OCI-LY7 (cell line): Measurements from ENCODE around the gene KCNK4. TPM values are rescaled to one million over a fixed set of nuclear protein-coding genes. Genes with fewer than 3 reads are reported as not detected.

Source experiments
- BruUV-seq: library from RNA; stranded (reverse); fragments of 400-500 nt; replicated peaks from 2 replicates; lab custom pipeline; 2021; lab: Mats Ljungman, UMichigan
- CTCF ChIA-PET: fragments of 300-600 bp; sonication (Branson Sonifier 250); formaldehyde crosslinking; loops from one replicate; lab custom pipeline; 2022; ENCODE audit warnings: antibody characterized with exemption; ENCODE audit not compliant: unreplicated experiment; lab: Charles Lee
- POLR2A ChIA-PET: fragments of 300-600 bp; sonication (Branson Sonifier 250); formaldehyde crosslinking; loops from one replicate; lab custom pipeline; 2022; ENCODE audit warnings: antibody characterized with exemption; lab: Charles Lee
- DNase-seq: peaks from one replicate; pipeline ENCODE4 v3.0.0-alpha.2; 2015; ENCODE audit warnings: low spot score
- H2AFZ ChIP-seq: fragments of 200-600 bp; sonication (generic), shearing (Covaris generic); 2 replicates; pipeline ENCODE4 v1.6.1; 2014; ENCODE audit warnings: mild to moderate bottlenecking, antibody characterized with exemption, low read length, moderate library complexity
- H3K27ac ChIP-seq: fragments of 200-600 bp; sonication (generic); 2 replicates; pipeline ENCODE4 v1.5.1; 2014; ENCODE audit warnings: mixed run types, low read depth, mild to moderate bottlenecking, moderate library complexity, low read length, inconsistent platforms; ENCODE audit not compliant: poor library complexity, severe bottlenecking
- H3K36me3 ChIP-seq: fragments of 200-600 bp; sonication (generic); 2 replicates; pipeline ENCODE4 v1.6.1; 2014; ENCODE audit warnings: mild to moderate bottlenecking, antibody characterized with exemption, low read length, moderate library complexity, mixed read lengths; ENCODE audit not compliant: insufficient read depth
- H3K4me1 ChIP-seq: fragments of 200-600 bp; sonication (generic); 2 replicates; pipeline ENCODE4 v1.5.1; 2014; ENCODE audit warnings: mild to moderate bottlenecking, low read length; ENCODE audit not compliant: insufficient read depth, poor library complexity, severe bottlenecking
- H3K4me2 ChIP-seq: fragments of 200-600 bp; sonication (generic); 2 replicates; pipeline ENCODE4 v1.6.1; 2014; ENCODE audit warnings: mild to moderate bottlenecking, low read length
- H3K4me3 ChIP-seq: fragments of 200-600 bp; sonication (generic); 2 replicates; pipeline ENCODE4 v1.5.1; 2014; ENCODE audit warnings: mild to moderate bottlenecking, low read depth, low read length; ENCODE audit not compliant: poor library complexity, severe bottlenecking
- H3K79me2 ChIP-seq: fragments of 200-600 bp; sonication (generic); 2 replicates; pipeline ENCODE4 v1.6.1; 2016; ENCODE audit warnings: low read depth, mild to moderate bottlenecking, low read length, moderate library complexity, mixed read lengths; ENCODE audit not compliant: insufficient read depth
- H3K9me2 ChIP-seq: fragments of 200-600 bp; sonication (generic); 2 replicates; pipeline ENCODE4 v1.6.1; 2016; ENCODE audit warnings: mild to moderate bottlenecking, low read length, mixed read lengths; ENCODE audit not compliant: insufficient read depth
- H3K9me3 ChIP-seq: fragments of 200-600 bp; sonication (generic); 2 replicates; pipeline ENCODE4 v1.6.1; 2014; ENCODE audit warnings: mild to moderate bottlenecking, mixed run types, low read length, mixed read lengths
- H4K20me1 ChIP-seq: fragments of 200-600 bp; sonication (generic); 2 replicates; pipeline ENCODE4 v1.6.1; 2014; ENCODE audit warnings: mild to moderate bottlenecking, antibody characterized with exemption, low read length, moderate library complexity, mixed read lengths; ENCODE audit not compliant: insufficient read depth
- EZH2phosphoT487 ChIP-seq: fragments of 200-600 bp; sonication (generic); IDR thresholded peaks from 2 replicates; pipeline ENCODE4 v1.6.1; 2018; ENCODE audit warnings: low read depth, borderline replicate concordance, mild to moderate bottlenecking, mixed run types, antibody characterized with exemption, low read length, moderate library complexity, mixed read lengths
- intact Hi-C: fragments of 100-400 bp; cut with micrococcal nuclease; formaldehyde crosslinking; loops from one replicate; pipeline ENCODE4 v1.10.0; 2022; ENCODE audit not compliant: unreplicated experiment
- total RNA-seq, 2 experiments: library from RNA; depleted of rRNA in 1 of 2; stranded (reverse); fragments of >200 nt in 1 of 2; shearing (Covaris generic) in 1 of 2; gene quantifications; 2 replicates each; pipeline ENCODE4 v1.2.3, GENCODE V29; 2014 to 2022
- TF ChIP-seq, protein P1 (sequence below): fragments of 200-600 bp; sonication (generic); conservative IDR thresholded peaks from 2 replicates; pipeline ENCODE4 v1.5.1; 2014; ENCODE audit warnings: mild to moderate bottlenecking, antibody characterized with exemption, low read length, moderate library complexity, mixed read lengths

The KCNK4 gene
- total RNA-seq, 2 experiments from 2014 or later: 0.80 to 0.95 TPM

DNA sequence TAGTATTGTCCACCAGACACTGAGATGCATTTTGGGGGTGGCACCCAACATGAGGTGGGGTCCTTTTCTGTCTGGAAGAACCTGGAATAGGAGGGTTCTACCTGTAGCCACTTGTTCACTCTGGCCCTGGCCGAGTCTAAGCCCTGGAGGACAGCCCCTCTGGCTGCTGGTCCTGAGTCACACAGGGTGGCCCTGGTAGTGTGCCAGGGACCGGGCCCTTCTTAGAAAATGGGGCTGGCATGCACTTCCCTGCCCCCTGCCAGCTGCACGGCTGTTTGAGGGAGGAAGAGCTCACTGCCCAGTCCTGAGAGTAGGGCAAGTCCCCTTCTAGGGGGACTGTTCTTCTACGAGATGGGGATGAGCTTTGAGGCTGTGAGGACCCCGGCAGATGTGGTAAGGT is 37.6 kb upstream of the KCNK4 start:
- no peaks in the 10 kb centered on the region for H3K9me2 ChIP-seq
- no peak for TF ChIP-seq EZH2phosphoT487
- TF ChIP-seq, protein P1, sequence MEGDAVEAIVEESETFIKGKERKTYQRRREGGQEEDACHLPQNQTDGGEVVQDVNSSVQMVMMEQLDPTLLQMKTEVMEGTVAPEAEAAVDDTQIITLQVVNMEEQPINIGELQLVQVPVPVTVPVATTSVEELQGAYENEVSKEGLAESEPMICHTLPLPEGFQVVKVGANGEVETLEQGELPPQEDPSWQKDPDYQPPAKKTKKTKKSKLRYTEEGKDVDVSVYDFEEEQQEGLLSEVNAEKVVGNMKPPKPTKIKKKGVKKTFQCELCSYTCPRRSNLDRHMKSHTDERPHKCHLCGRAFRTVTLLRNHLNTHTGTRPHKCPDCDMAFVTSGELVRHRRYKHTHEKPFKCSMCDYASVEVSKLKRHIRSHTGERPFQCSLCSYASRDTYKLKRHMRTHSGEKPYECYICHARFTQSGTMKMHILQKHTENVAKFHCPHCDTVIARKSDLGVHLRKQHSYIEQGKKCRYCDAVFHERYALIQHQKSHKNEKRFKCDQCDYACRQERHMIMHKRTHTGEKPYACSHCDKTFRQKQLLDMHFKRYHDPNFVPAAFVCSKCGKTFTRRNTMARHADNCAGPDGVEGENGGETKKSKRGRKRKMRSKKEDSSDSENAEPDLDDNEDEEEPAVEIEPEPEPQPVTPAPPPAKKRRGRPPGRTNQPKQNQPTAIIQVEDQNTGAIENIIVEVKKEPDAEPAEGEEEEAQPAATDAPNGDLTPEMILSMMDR: no peak
- H3K4me2 ChIP-seq: no peak overlapping the region
- no peak overlapping the region for H3K27ac ChIP-seq
- peaks cover 40% of the 10 kb centered on the region for H3K4me1 ChIP-seq
- no peak overlapping the region for H3K4me3 ChIP-seq
- no peak for DNase-seq
- ChIA-PET POLR2A (interaction anchor here (1.1 kb wide), 1 partner anchor 14 kb away, joined by 6 read pairs; no protein-coding TSS in a partner anchor), CTCF (no interaction called here)
- no peaks in the 10 kb centered on the region for H3K79me2 ChIP-seq
- no peaks in the 10 kb centered on the region for H3K9me3 ChIP-seq
- no TSS peak for BruUV-seq
- intact Hi-C loops: no loop called here
- H3K36me3 ChIP-seq: no peaks in the 10 kb centered on the region
- H4K20me1 ChIP-seq: no peaks in the 10 kb centered on the region
- H2AFZ ChIP-seq: no peak overlapping the region

DNA sequence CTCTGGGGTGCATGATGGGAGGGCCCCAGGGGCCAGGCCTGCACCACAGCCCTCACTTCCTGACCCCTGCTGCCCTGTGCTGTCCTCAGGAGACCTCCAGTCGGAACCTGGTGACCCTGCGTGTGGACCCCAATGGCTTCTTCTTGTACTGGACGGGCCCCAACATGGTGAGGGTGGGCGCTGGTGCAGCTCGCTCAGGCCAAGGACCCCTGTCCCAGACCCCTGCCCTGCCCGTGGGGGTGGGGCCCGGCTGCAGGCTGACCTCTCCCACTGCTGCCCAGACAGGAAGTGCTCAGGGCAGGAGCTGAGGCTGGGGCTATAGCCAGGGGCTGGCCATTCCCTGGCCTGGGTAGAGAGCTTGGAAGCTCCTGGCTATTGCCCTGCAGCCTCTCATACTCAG is 36.8 kb upstream of the KCNK4 start:
- ChIA-PET CTCF (no interaction called here), POLR2A (interaction anchor here (1.1 kb wide), 1 partner anchor 13 kb away, joined by 6 read pairs; no protein-coding TSS in a partner anchor)
- Histone ChIP-seq H3K4me2 (no peak overlapping the region), H3K4me3 (no peak overlapping the region), H4K20me1 (no peaks in the 10 kb centered on the region), H3K27ac (no peak overlapping the region), H2AFZ (no peak overlapping the region), H3K36me3 (no peaks in the 10 kb centered on the region), H3K79me2 (no peaks in the 10 kb centered on the region), H3K9me3 (no peaks in the 10 kb centered on the region), H3K9me2 (no peaks in the 10 kb centered on the region), H3K4me1 (peaks cover 36% of the 10 kb centered on the region)
- TF ChIP-seq, protein P1: no peak
- TF ChIP-seq EZH2phosphoT487: no peak
- no TSS peak for BruUV-seq
- no peak for DNase-seq
- intact Hi-C loops: no loop called here

DNA sequence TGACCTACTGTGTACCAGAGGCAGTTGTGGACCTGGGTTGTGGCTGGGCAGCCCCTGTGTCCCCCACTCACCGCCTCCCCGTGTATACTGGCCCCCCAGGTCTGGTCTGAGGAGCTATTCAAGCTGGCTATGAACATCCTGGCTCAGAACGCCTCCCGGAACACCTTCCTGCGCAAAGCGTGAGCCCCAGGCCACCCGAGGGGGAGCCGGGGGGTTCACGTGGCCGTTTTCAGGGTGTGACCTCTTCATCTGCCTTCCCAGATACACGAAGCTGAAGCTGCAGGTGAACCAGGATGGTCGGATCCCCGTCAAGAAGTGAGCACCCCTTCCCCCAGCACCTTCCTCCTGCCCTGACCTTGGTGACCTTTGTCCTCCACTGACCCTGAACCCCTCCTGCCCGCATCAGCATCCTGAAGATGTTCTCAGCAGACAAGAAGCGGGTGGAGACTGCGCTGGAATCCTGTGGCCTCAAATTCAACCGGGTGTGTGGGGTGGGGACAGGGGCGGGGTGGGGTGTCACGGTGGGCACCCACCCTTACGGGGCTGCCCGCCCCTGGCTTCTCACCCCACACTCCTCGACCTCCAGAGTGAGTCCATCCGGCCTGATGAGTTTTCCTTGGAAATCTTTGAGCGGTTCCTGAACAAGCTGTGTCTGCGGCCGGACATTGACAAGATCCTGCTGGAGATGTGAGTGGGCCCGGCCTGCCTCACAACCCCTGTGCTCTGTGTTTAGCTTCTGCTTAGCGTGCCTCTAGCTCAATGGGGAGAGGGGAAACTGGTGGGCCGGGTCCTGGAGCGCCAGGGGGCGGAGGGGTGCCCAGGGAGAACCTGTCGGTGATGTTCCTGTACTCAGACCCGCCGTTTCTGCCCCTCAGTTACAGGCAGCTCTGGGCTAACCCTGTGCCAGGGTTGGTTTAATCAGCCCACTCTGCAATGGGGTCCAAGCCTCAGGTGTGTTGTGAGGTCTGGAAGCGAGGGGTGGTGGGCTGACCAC is 35.7 kb upstream of the KCNK4 start:
- ChIA-PET POLR2A (no interaction called here), CTCF (no interaction called here)
- Histone ChIP-seq H3K4me3 (no peak overlapping the region), H3K79me2 (no peaks in the 10 kb centered on the region), H3K9me3 (no peaks in the 10 kb centered on the region), H3K9me2 (no peaks in the 10 kb centered on the region), H3K36me3 (no peaks in the 10 kb centered on the region), H2AFZ (no peak overlapping the region), H4K20me1 (no peaks in the 10 kb centered on the region), H3K4me2 (no peak overlapping the region), H3K4me1 (peaks cover 25% of the 10 kb centered on the region), H3K27ac (no peak overlapping the region)
- TF ChIP-seq, protein P1: no peak
- TF ChIP-seq EZH2phosphoT487: no peak
- no TSS peak for BruUV-seq
- DNase-seq: no peak
- intact Hi-C loops: no loop called here
